GM10248 (cell line): ENCODE measurements around the gene BICD2.

Experiments
- CTCF ChIA-PET: fragments of 300-600 bp; sonication (Branson Sonifier 250); formaldehyde crosslinking; extraction: SDS; loops from one replicate; lab custom pipeline; 2021; ENCODE audit warnings: antibody characterized with exemption; lab: Yijun Ruan, JAX
- POLR2A ChIA-PET: fragments of 350-650 bp; sonication (Branson Sonifier 250); formaldehyde crosslinking; extraction: SDS; loops from one replicate; lab custom pipeline; 2020; ENCODE audit warnings: antibody characterized with exemption; lab: Yijun Ruan, JAX
- DNase-seq: peaks from one replicate; pipeline ENCODE4 v3.0.0; 2012; ENCODE audit errors: extremely low spot score
- CTCF ChIP-seq: IDR thresholded peaks from 2 replicates; pipeline ENCODE4 v1.5.1; 2012; ENCODE audit warnings: mild to moderate bottlenecking, low read depth; ENCODE audit errors: extremely low read depth, missing control alignments, control extremely low read depth

Gene BICD2

DNA sequence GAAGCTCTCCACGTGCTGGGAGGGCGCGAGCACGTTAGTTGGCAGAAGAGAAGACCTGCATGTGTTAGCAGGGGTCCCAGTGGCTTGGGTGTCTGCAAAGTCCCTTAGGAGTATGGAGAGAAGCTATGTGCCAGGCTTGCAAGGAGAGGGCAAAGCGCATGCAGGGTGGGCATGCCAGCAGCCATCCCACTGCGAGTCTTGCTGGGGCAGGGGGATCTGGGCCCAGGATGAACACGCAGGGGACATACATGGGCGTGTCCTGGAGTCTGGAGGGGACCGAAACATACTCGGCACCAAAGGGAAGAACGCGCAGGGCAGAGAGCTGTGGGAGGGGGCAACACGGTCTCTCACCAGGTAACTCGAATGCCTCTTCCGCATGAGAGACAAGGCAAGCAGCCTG, 51.1 kb downstream of the BICD2 start:
- no peak for DNase-seq
- no peak for TF ChIP-seq CTCF
- CTCF ChIA-PET = interaction anchor here (3.8 to 10.9 kb wide), 3 partner anchors 14 to 76 kb away, joined by 16 to 191 read pairs (median 56); no protein-coding TSS in a partner anchor
- POLR2A ChIA-PET = no interaction called here

DNA sequence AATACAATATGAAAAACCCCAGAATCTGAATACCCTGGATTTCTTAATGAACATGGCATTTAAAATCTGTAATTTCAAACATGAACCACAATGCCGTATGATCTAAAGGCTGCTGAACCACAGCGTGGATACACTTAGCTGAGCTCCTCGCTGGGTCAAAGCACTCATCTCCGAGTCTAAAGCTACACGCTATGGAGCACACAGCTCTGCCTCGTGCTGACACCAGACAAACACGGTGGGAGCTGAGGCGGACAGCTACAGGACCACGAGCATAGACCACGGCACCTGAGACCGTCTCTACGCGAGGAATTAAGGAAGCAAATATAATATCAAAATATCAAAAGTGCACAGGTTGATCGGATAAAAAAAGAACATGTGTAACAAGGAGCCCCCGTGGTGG, 51.9 kb downstream of the BICD2 start:
- TF ChIP-seq CTCF = no peak
- DNase-seq = no peak
- POLR2A ChIA-PET = no interaction called here
- CTCF ChIA-PET = interaction anchor here (1.2 to 10.9 kb wide), 4 partner anchors 9 to 77 kb away, joined by 4 to 191 read pairs (median 30); no protein-coding TSS in a partner anchor

DNA sequence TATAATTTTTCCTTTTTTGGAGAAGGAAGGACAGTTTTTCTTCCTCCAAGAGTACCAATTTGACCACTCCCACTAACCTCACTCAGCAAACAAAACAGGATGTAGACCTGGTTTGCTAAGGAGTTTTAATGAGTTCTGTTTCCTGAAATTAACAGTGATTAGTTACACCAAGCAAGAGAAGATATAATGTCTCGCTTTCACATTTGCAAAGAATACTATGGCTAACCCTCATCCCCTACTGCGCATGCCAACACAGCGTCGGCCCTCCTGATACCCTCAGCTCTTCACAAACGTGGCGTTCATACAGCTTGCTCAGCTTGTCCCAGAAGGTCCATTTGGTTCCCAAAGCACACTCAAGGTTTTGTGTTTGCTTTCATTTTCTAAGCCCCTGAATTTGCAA, 52.8 kb downstream of the BICD2 start:
- ChIA-PET CTCF (interaction anchor here (1.2 to 10.9 kb wide), 3 partner anchors 8 to 78 kb away, joined by 4 to 191 read pairs (median 4); no protein-coding TSS in a partner anchor), POLR2A (no interaction called here)
- peak; percentile 29 for DNase-seq
- TF ChIP-seq CTCF = no peak

DNA sequence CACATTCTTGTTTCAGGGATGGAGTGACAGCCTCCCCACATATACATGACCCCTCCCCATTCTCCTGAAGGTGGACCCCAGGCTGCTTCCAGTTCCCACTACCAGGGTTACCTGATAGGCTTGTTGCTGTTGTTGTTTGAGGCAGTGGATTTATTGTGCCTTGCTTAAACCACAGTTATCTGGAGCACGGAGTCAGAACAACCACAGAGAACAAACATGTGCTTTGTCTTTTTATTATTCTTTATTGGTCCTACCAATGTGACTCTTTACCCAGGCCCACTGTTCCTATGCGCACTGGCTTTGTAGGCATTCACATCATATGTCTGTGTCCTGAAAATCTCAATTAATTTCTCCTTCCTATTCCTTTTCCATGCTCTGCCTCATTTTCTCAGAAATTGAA, 53.5 kb downstream of the BICD2 start:
- CTCF ChIA-PET = no interaction called here
- no peak for DNase-seq
- no peak for TF ChIP-seq CTCF
- POLR2A ChIA-PET = no interaction called here

GRCh38 chr9:92710368-92710767, 54.3 kb downstream of the BICD2 start:
- CTCF ChIA-PET = interaction anchor here (1.1 kb wide), 1 partner anchor 570 kb away, joined by 3 read pairs; no protein-coding TSS in a partner anchor
- no peak for DNase-seq
- POLR2A ChIA-PET = no interaction called here
- no peak for TF ChIP-seq CTCF

GRCh38 chr9:92709954-92710353, 54.7 kb downstream of the BICD2 start:
- TF ChIP-seq CTCF = no peak
- ChIA-PET POLR2A (no interaction called here), CTCF (interaction anchor here (0.7 to 1.1 kb wide), 2 partner anchors 23 to 570 kb away, joined by 3 read pairs; no protein-coding TSS in a partner anchor)
- DNase-seq = no peak
